ENCODE results near the gene KDM1B.
"Not testable (repeated sequence)": the region's sequence is repeated elsewhere in the genome, so short reads cannot be mapped to it uniquely, and the experiment has no call there.

KDM1B gene

DNA sequence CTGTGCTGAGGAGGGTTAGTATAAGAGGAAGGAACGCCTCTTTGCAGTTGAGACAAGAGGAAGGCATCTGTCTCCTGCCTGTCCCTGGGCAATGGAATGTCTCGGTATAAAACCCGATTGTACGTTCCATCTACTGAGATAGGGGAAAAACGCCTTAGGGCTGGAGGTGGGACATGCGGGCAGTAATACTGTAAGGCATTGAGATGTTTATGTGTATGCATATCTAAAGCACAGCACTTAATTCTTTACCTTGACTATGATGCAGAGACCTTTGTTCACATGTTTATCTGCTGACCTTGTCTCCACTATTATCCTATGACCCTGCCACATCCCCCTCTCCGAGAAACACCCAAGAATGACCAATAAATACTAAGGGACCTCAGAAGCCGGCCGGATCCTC lies 71.9 kb downstream of the KDM1B start:
- in situ Hi-C loops (cut with HindIII; ENCODE audit: low sequenced_read_pairs) = not testable (repeated sequence)

DNA sequence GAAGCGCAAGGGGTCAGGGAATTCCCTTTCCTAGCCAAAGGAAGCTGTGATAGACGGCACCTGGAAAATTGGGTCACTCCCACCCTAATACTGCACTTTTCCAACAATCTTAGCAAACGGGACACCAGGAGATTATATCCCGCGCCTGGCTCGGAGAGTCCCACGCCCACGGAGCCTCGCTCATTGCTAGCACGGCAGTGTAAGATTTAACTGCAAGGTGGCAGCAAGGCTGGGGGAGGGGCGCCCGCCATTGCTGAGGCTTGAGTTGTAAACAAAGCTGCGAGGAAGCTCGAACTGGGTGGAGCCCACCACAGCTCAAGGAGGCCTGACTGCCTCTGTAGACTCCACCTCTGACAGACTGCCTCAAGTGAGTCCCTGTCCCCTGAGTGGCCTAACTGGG lies 73.4 kb downstream of the KDM1B start:
- in situ Hi-C loops (cut with HindIII; ENCODE audit: low sequenced_read_pairs) = not testable (repeated sequence)

DNA sequence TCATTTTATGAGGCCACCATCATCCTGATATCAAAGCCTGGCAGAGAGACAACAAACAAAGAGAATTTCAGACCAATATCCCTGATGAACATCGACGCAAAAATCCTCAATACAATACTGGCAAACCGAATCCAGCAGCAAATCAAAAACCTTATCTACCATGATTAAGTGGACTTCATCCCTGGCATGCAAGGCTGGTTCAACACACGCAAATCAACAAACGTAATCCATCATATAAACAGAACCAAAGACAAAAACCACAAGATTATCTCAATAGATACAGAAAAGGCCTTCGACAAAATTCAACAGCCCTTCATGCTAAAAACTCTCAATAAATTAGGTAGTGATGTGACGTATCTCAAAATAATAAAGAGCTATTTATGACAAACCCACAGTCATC lies 76.6 kb downstream of the KDM1B start:
- in situ Hi-C loops (cut with HindIII; ENCODE audit: low sequenced_read_pairs) = not testable (repeated sequence)

DNA sequence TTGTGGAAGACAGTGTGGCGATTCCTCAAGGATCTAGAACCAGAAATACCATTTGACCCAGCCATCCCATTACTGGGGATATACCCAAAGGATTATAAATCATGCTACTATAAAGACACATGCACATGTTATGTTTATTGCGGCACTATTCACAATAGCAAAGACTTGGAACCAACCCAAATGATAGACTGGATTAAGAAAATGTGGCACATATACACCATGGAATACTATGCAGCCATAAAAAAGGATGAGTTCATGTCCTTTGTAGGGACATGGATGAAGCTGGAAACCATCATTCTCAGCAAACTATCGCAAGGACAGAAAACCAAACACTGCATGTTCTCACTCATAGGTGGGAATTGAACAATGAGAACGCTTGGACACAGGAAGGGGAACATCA lies 78.5 kb downstream of the KDM1B start:
- in situ Hi-C loops (cut with HindIII; ENCODE audit: low sequenced_read_pairs) = not testable (repeated sequence)

DNA sequence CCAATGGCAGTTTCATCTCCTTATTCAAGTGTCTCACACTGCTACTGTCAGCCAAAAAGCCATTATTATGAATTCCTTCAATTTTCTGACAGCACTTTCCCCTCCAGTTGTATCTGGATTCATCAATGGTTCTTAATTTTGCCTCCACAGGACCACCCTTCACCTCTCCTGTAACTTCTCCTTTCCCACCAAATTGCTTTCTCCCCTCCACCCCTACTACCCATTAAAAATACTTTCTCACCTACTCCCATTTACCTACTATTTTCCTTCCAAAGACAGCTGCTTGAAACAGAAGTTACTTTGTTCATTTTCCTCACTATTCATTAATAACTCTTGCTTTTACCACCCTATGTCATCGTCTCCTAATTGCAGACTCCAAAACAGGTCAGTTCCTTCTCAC lies 79.3 kb downstream of the KDM1B start:
- in situ Hi-C loops (cut with HindIII; ENCODE audit: low sequenced_read_pairs) = no loop called here

DNA sequence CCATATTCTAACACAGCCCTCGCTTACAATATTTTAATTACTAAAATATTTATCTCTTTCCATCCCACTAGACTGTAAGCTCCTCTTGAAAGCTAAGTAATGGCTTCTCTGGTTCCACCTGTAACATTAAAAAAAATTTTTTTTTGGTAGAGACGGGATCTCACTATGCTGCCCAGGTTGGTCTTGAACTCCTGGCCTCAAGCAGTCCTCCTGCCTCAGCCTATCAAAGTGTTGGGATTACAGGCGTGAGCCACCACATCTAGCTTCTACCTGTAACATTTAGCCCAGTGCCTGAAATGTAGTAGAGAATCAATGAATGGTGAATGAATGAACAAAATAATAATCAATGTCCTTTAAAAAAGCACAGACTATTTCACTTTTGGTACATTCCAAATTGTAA lies 80.3 kb downstream of the KDM1B start:
- in situ Hi-C loops (cut with HindIII; ENCODE audit: low sequenced_read_pairs) = no loop called here

DNA sequence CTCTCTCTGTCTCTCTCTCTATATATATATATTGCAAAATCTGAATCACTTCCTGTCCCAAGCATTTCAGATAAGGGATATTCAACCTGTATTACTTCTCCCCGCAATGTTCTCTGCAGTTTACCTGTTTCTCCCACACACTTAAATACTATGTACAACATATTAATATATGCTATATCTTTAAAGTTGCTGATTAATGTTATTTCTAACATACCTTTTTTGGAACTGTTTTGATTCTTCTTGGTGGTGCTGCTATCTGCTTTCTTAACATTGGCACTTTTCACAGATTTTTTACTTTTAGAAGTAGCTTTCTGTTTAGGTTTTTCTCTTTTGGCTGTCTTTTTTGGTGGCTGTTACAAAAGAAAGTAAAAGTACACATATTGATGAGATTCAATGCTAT lies 81.9 kb downstream of the KDM1B start:
- in situ Hi-C loops (cut with HindIII; ENCODE audit: low sequenced_read_pairs) = no loop called here

DNA sequence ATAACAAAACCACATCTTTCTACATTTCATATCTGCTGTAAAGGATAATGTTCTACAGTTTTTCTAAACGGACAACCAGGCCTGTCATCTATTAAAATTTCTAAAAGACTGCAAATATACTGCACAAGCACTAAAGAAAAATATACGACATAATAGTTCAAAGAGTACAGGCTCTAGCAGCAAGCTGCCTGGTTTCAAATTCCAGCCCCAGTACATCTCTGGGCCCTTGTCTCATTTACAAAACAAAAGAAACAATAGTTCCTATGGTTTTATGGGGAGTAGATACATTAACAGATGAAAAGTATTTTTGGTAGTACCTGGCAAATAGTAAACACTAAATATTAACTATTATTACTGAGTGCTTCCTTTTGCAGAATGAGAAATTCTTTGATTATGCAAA lies 85.0 kb downstream of the KDM1B start:
- in situ Hi-C loops (cut with HindIII; ENCODE audit: low sequenced_read_pairs) = no loop called here

DNA sequence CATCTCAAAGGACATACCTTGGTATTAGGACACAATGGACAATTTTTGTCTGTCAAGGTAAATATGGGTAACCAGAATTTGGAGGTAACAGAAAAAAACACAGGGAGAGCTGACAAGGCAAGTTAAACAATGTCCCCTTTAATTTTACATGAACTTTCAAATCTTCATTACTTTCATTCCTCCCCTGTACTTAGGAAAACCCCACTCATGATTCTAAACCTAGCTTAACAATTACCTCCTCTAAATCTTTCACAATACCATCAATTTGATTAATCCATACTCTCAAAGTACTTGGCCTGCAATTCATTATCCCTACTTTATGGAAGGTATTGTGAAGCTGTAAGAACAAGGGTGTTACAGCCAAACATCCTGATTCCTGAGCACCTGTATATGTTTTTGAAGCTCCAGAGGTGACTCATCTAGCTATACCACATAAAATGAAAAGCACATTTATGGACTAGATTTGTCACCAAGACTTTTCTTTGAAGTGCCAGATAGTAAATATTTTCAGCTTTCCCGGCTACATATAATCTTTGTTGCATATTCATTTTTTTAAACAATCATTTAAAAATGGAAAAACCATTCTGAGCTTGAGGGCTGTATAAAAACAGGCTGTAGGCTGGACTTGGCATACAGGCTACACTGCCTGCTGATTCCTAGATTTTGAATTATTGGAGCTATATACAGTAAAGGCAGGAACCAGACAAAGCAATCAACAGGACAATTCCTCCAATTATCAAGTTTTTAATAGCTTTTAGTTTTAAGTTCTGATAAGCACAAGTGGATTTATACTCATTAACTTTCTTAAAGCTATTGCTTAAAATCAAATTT lies 86.2 kb downstream of the KDM1B start:
- in situ Hi-C loops (cut with HindIII; ENCODE audit: low sequenced_read_pairs) = no loop called here

DNA sequence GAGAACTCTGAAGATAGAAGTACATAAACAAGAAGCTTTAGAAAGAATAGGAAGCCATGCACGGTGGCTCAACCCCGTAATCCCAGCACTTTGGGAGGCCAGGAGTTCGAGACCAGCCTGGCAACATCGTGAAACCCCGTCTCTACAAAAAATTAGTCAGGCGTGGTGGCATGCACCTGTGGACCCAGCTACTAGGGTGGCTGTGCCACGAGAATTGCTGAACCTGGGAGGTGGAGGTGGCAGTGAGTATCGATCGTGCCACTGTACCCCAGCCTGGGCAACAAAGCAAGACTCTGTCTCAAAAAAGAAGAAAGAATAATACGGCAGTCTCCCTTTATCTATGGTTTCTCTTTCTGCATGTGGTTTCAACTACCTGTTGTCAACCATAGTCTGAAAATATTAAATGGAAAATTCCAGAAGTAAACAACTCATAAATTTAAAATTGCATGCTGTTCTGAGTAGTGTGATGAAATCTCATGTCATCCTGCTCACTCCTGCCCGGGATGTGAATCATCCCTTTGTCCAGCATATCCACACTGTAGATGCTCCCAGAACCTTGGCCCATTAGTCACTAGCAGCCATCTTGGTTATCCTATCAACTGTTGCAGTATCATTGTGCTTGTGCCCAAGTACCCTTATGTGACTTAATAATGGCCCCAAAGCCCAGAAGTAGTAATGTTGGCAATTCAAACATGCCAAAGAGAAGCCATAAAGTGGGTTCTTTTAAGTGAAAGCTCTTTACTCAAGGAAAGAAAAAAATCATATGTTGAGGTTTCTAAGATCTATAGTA lies 87.0 kb downstream of the KDM1B start:
- in situ Hi-C loops (cut with HindIII; ENCODE audit: low sequenced_read_pairs) = no loop called here

DNA sequence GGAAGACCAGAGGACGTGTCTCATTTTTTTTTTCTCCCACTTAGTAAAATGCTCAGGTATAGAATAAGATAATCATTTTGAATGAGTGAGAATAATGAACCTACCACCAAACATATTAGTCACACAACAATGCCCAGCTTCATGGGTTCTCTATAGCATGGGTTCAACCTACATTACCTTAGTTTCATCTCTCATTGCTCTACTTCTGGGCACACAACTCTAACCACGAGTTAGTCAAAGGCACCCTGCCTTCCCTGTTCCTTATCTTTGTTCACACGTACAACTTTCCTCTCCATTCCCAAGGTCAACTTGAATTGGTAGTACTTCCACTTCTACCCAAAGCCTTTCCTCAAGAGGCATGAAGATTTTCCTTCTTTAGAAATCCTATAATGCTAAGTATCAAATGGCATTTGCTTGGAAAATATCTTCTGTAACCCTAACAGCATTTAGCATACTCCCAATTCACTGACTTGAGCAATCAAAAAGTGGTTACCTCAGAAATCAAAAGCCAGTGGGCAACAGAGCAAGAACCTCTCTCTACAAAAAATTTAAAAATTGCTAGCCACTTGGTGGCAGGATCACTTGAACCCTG lies 88.2 kb downstream of the KDM1B start:
- in situ Hi-C loops (cut with HindIII; ENCODE audit: low sequenced_read_pairs) = no loop called here

DNA sequence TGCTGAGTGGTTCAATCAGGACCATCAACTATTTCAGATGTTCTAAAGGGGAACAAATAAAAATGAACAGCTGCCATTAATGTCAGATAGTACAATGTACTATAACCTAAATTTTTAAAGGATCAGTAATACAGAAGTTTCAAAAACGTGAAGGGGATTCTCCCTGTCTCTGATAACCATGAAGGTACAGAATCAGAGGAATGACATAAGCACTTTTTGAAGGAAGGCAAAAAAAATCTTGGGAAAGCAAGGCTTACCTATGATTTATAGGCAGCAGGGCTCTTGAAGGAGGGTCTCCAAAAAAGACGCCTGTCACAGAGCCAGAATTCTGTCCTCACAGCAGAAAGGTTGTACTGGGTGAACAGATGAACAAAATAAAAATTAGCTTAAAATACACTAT lies 89.0 kb downstream of the KDM1B start:
- in situ Hi-C loops (cut with HindIII; ENCODE audit: low sequenced_read_pairs) = no loop called here

DNA sequence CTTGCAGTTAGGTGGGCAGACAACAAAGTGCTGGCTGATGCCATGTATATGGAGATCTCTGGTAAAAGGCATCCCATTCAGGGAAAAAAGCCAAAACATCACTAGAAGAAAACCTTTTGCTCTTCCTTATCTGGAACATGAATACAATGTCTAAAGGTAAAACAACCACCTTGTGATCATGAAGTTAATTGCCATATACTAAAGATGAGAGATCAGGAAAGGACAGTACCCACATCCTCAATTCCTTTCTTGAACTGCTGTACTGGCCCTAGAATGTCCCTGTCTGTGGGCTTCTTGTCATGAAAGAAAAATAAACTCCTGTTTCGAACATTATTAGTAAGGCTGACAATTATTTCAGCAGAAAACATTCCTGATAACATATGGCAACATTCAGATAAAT lies 89.9 kb downstream of the KDM1B start:
- in situ Hi-C loops (cut with HindIII; ENCODE audit: low sequenced_read_pairs) = no loop called here

DNA sequence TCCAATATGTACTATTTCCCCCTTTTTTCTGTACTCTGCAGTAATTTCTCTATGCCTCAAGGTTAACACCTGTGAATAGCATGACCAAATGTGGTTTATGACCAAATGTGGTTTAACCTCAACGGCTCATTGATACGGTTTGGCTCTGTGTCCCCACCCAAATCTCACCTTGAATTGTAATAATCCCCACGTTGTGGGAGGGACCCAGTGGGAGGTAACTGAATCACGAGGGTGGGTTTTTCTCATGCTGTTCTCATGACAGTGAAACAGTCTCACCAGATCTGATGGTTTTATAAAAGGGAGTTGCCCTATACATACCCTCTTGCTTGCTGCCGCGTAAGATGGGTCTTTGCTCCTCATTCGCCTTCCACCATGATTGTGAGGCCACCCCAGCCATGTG lies 90.4 kb downstream of the KDM1B start:
- in situ Hi-C loops (cut with HindIII; ENCODE audit: low sequenced_read_pairs) = no loop called here

DNA sequence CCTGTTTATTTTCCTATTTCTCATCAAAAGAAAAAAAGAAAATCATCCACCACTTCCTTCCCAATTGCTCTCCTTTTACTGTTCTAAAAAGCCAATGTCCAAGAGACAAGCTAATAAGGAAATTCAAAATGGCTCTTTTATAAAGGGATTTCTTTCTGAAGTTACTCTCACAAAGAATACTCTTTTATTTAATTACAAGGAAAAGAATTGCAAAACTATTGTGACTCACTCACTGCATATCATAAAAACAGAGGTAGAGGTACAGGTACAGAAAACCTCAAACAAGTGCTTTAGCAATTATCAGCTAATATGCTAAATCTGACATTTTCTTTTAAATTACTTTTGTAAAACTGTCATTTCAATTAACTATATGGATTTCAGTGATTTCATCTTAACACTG lies 91.0 kb downstream of the KDM1B start:
- in situ Hi-C loops (cut with HindIII; ENCODE audit: low sequenced_read_pairs) = no loop called here

DNA sequence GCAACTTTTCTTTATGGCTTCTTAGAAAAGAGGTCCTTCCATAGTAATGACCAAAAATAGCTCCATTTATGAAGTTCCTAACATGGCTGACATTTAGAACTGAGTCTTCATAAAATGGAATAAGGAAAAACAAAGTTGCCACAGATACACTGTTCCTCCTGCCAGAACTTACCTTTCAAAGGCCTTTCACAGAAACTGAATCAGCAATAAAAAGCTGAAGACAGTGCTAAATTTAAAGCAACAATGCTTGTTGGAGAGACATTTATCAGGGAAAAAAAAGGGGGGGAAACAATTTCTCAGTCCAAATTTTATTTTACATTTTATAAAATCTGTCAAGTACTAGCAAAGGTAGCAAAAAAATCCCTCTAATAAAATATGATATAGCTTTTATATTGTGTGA lies 91.8 kb downstream of the KDM1B start:
- in situ Hi-C loops (cut with HindIII; ENCODE audit: low sequenced_read_pairs) = no loop called here

DNA sequence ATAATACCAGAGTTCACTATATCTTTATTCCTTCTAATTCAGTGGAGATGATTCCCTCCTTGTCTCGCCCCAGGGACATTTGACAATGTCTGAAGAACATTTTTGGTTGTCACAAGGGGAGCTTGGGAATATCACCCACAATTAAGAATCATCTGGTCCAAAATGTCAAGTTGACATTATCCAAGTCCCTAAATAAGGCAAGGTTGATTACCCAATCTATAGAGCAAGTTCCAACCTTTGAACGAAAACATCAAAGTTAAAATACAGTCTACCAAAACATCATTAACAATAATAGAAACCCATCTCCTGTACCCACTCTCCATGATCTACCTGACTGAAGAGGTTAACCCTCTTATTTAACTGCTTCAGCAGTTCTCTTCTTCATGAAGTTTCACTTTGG lies 93.5 kb downstream of the KDM1B start:
- in situ Hi-C loops (cut with HindIII; ENCODE audit: low sequenced_read_pairs) = no loop called here

DNA sequence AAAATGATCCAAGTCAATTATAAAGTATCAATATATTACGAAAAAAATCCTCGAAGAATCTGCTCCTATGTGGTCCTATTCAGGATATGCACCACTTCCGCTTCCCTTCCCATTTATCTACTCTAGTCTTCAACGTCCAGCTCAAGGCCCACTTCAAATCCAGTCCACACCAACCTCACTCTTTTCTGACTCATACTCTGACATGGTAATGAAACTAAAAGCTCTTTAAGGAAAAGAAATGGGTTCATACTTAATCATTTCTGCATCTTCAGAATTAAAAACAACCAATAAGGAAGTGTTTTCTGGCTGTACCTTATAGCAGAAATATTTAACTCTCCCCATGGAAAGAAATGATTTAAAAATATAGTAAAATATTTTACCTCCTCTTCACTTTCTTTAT lies 94.0 kb downstream of the KDM1B start:
- in situ Hi-C loops (cut with HindIII; ENCODE audit: low sequenced_read_pairs) = no loop called here

DNA sequence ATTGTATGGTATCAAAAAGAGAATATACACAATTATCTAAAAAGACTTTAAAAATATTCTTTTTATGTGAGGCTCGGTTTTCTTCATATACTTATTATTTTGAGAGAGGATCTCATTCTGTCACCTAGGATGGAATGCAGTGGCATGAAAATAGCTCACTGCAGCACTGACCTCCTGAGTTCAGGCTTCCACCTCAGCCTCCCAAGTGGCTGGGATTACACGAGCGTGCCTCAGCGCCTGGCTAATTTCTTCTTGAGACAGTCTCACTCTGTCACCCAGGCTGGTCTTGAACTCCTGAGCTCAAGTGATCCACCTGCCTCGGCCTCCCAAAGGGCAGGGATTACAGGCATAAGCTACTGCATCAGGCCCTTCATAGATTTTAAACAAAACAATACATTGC lies 98.4 kb downstream of the KDM1B start:
- in situ Hi-C loops (cut with HindIII; ENCODE audit: low sequenced_read_pairs) = no loop called here

DNA sequence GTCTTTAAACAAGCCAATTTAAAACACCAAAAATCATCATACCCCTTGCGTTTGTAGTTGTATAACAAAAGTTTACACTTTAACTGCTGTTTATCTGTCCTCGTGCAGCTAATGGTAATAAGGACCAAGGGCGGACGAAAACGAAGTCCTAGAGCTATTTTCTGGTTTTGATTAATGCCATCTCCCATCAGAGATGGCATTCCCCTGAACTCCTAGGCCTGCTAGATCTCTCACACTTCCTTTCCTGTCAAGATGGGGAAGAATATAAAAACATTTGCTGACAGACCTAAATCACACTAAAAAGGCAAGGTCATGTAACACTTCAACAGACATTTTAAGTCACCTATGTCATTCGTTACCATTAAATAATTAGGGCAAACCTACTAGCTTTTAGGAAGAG lies 99.6 kb downstream of the KDM1B start:
- in situ Hi-C loops (cut with HindIII; ENCODE audit: low sequenced_read_pairs) = no loop called here

DNA sequence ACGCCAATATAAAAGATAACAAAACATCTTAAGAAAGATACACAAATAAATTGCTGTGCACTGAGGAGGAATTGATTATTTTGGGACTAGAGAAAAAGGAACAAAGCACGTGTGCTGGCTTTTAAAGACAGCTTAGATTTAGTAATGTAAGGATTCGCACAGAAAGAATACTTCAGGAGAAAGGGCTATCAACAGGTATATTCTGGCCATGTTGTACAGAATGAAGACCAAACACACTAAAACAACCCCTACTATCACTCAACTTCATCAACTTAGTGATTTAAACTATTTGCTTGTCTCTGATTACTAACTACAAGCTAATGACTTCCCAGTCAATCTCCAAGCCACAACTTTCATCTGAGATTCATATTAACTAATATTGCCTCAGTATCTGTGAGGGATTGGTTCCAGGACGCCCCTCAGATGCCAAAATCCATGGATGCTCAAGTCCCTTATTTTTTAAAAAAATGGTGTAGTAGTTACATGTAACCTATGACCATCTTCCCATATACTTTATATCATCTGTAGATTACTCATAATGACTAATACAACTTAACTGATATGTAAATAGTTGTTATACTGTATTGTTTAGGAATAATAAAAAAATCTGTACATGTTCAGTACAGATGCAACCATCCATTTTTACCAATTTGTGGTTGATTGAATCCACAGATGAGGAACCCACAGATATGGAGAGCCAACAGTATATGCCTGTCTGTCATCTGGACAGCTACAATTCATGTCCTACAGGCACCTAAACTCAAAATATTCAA lies 104.6 kb downstream of the KDM1B start:
- in situ Hi-C loops (cut with HindIII; ENCODE audit: low sequenced_read_pairs) = no loop called here
